ENCODE measurements around the gene CLDN4.

CLDN4 gene

DNA sequence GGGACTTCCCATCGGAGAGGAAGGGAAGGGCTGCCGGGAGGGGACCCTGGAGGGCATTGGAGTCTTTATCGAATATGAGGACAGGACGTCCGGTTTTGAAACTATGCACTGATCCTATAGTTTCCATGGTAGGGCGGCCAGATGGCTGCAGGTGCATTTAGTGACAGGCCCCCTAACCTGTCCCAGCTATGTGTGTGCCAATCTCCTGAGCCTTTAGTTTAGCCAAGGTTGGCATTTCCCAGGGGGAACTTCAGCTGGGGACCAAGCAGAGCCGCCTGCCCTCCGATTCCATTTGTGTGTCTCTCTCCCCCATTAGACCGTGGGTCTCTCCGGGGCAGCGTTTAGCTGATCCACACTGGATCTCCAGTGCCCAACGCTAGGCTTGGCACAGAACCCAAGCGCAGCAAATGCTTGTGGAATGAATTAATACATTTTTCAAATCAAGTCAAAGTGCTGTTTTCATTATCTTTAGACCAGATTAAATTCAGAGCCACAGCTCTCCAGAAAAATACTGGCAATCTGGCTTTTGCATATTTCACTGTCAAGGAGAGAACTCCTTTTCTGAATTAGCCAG is 50.0 kb downstream of the CLDN4 start:
- H3K4me3 ChIP-seq (ENCODE audit: low read depth, low read length), result no peak overlapping the region
- TF ChIP-seq, protein P1, sequence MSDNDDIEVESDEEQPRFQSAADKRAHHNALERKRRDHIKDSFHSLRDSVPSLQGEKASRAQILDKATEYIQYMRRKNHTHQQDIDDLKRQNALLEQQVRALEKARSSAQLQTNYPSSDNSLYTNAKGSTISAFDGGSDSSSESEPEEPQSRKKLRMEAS (IDR thresholded peaks at IDR 0.05; ENCODE audit: low read depth, low read length), result no peak
- TF ChIP-seq POLR2A (IDR thresholded peaks at IDR 0.05; ENCODE audit: extremely low read depth, insufficient read length) (no peak), MYC (IDR thresholded peaks at IDR 0.05; ENCODE audit: low read depth, low read length) (no peak)
- TF ChIP-seq, protein P2, sequence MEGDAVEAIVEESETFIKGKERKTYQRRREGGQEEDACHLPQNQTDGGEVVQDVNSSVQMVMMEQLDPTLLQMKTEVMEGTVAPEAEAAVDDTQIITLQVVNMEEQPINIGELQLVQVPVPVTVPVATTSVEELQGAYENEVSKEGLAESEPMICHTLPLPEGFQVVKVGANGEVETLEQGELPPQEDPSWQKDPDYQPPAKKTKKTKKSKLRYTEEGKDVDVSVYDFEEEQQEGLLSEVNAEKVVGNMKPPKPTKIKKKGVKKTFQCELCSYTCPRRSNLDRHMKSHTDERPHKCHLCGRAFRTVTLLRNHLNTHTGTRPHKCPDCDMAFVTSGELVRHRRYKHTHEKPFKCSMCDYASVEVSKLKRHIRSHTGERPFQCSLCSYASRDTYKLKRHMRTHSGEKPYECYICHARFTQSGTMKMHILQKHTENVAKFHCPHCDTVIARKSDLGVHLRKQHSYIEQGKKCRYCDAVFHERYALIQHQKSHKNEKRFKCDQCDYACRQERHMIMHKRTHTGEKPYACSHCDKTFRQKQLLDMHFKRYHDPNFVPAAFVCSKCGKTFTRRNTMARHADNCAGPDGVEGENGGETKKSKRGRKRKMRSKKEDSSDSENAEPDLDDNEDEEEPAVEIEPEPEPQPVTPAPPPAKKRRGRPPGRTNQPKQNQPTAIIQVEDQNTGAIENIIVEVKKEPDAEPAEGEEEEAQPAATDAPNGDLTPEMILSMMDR (IDR thresholded peaks at IDR 0.05; ENCODE audit: low read depth, low read length), result no peak
- no peak for DNase-seq (ENCODE audit: low read depth)

DNA sequence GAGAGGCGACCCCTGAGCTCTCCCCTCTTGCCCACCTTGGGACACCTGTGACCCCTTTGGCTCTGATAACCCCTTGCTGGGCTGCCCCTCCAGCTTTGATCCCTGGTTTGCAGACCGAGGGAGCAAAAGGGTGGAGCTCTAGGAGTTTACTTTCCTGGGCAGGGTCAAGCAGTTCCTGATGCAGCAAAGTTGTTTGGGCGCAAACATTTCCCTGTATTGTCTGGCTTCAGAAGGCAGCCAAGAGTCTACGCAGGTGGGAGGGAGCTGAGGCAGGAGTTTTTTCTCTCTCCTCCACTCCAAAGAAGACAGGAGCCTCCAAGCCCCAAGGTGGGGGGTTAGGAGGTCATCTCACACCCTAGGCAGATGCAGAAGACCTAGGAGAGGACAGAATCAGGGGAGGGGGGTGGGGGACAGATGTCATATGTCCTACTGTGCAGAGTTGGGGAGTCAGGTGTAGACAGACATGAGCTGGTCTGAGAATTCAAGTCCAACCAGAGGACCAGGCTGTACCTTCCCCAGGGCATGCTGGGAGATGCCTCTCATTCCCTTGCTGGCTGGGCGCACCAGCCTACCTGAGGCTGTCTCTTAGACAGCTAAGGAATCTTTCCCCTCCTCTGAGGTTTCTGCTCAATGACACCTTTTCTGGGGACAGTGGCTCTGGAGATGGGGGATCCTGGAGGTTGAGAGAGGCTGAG is 50.7 kb downstream of the CLDN4 start:
- no peak overlapping the region for H3K4me3 ChIP-seq (ENCODE audit: low read depth, low read length)
- DNase-seq (ENCODE audit: low read depth), result no peak
- no peak for TF ChIP-seq POLR2A (IDR thresholded peaks at IDR 0.05; ENCODE audit: extremely low read depth, insufficient read length)
- TF ChIP-seq, protein P2 (IDR thresholded peaks at IDR 0.05; ENCODE audit: low read depth, low read length), result no peak
- TF ChIP-seq, protein P1 (IDR thresholded peaks at IDR 0.05; ENCODE audit: low read depth, low read length), result no peak
- TF ChIP-seq MYC (IDR thresholded peaks at IDR 0.05; ENCODE audit: low read depth, low read length), result no peak

GRCh38 chr7:73882047-73882402 is 51.2 kb downstream of the CLDN4 start:
- TF ChIP-seq MYC (IDR thresholded peaks at IDR 0.05; ENCODE audit: low read depth, low read length), result no peak
- no peak for TF ChIP-seq POLR2A (IDR thresholded peaks at IDR 0.05; ENCODE audit: extremely low read depth, insufficient read length)
- TF ChIP-seq, protein P2 (IDR thresholded peaks at IDR 0.05; ENCODE audit: low read depth, low read length), result no peak
- TF ChIP-seq, protein P1 (IDR thresholded peaks at IDR 0.05; ENCODE audit: low read depth, low read length), result no peak
- H3K4me3 ChIP-seq (ENCODE audit: low read depth, low read length), result no peak overlapping the region
- no peak for DNase-seq (ENCODE audit: low read depth)

Measured in NB4 (cell line).